ENCODE measurements around the gene PPP6R2. TPM values are rescaled to one million over a fixed set of nuclear protein-coding genes. Genes with fewer than 3 reads are reported as not detected.
A peak's percentile ranks its signal among the peaks of the same experiment; 100 is the strongest.

Gene PPP6R2
- total and polyA plus RNA-seq, 9 of the 15 experiments (the other 6 are each of a cell fraction or from before 2014, with no cell fraction given): 0.32 to 39.8 (median 21.4) TPM

DNA sequence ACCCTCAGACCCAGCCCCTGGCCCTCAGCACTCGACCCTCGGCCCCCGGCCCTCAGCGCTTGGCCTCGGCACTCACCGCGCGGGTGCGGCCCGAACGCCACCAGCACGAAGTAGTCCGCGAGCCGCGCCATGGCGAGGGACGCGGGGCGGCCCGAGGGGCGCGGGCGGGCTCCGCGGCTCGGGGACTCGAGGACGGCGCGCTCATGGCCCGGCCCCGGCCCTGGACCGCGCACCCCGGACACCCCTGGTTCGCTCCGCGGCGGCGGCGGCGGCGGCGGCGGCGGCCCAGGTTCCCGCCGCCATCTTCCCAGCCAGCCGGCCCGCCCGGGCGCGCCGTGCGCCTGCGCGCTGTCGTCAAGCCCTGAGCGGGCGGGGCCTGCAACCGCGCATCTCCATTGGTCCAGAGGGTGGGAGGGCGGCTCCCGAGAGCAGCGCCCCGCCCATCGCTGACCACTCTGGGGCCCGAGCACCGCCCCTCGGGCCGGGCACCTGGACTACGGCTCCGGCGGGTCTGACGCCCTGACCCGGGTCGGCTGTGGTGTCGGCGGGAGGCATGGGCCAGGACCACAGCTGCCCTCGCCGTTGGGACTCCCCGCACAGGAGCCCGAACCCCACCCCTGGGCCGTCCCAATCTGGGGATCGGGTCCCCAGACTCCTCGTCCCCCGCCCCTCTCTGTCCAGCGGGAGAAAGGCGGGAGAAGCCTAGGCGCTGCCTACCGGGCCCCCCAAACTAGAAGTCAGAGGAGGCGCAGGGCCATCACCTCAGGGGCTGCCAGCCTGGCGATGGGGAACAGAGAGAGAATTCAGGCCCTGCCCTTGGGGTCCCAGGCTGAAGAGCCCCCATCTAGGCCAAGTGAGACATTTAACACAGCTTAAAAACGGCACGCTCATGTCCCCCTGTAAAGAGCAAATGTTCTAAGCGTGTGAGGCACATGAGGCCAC lies 131.9 kb downstream of the PPP6R2 start, which contains the start of gene SBF1 (continued):
- TF ChIP-seq, protein P1, sequence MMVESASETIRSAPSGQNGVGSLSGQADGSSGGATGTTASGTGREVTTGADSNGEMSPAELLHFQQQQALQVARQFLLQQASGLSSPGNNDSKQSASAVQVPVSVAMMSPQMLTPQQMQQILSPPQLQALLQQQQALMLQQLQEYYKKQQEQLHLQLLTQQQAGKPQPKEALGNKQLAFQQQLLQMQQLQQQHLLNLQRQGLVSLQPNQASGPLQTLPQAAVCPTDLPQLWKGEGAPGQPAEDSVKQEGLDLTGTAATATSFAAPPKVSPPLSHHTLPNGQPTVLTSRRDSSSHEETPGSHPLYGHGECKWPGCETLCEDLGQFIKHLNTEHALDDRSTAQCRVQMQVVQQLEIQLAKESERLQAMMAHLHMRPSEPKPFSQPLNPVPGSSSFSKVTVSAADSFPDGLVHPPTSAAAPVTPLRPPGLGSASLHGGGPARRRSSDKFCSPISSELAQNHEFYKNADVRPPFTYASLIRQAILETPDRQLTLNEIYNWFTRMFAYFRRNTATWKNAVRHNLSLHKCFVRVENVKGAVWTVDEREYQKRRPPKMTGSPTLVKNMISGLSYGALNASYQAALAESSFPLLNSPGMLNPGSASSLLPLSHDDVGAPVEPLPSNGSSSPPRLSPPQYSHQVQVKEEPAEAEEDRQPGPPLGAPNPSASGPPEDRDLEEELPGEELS (CRISPR knock-in tag; IDR thresholded peaks at IDR 0.05; ENCODE audit: borderline replicate concordance): no peak
- TF ChIP-seq CREB3L1 (IDR thresholded peaks at IDR 0.05; ENCODE audit: borderline replicate concordance, low read depth) (no peak), ZNF217 (CRISPR knock-in tag; IDR thresholded peaks at IDR 0.05) (no peak), L3MBTL2 (IDR thresholded peaks at IDR 0.05) (peak; percentile 46; the same call in 1 of the 2 replicates), KDM5B (IDR thresholded peaks at IDR 0.05; ENCODE audit: insufficient replicate concordance, low read depth, low read length) (peak; percentile 58), RBM39 (optimal IDR thresholded peaks at IDR 0.05; ENCODE audit: low read depth, low read length) (no peak), ZNF384 (IDR thresholded peaks at IDR 0.05; ENCODE audit: low read depth, low read length) (no peak), POLR2H (tag; IDR thresholded peaks at IDR 0.05; ENCODE audit: low read depth) (no peak), BMI1 (IDR thresholded peaks at IDR 0.05; ENCODE audit: low read length) (no peak), ZFX (CRISPR knock-in tag; IDR thresholded peaks at IDR 0.05) (peak; percentile 46), ZNF518B (CRISPR knock-in tag; IDR thresholded peaks at IDR 0.05) (no peak), ZBTB7A (IDR thresholded peaks at IDR 0.05; ENCODE audit: borderline replicate concordance, control insufficient read depth, low read depth, low read length) (peak; percentile 40; the same call in 1 of the 2 replicates), GMEB1 (CRISPR knock-in tag; IDR thresholded peaks at IDR 0.05) (no peak), PHF20 (IDR thresholded peaks at IDR 0.05; ENCODE audit: partially characterized antibody) (no peak), TBP (optimal IDR thresholded peaks at IDR 0.05; ENCODE audit: low read depth, low read length) (peak; percentile 30), EHMT2 (IDR thresholded peaks at IDR 0.05) (no peak)
- TF ChIP-seq, protein P2, sequence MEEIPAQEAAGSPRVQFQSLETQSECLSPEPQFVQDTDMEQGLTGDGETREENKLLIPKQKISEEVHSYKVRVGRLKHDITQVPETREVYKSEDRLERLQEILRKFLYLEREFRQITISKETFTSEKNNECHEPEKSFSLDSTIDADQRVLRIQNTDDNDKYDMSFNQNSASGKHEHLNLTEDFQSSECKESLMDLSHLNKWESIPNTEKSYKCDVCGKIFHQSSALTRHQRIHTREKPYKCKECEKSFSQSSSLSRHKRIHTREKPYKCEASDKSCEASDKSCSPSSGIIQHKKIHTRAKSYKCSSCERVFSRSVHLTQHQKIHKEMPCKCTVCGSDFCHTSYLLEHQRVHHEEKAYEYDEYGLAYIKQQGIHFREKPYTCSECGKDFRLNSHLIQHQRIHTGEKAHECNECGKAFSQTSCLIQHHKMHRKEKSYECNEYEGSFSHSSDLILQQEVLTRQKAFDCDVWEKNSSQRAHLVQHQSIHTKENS (CRISPR knock-in tag; IDR thresholded peaks at IDR 0.05): no peak
